HEK293 (cell line): ENCODE results near the gene MUC22.

Source experiments
- CTCF ChIA-PET: fragments of 350-600 bp; formaldehyde crosslinking; extraction: SDS; loops from one replicate; lab custom pipeline; 2021; ENCODE audit warnings: antibody characterized with exemption; lab: Yijun Ruan, JAX
- POLR2A ChIA-PET: fragments of 300-600 bp; formaldehyde crosslinking; extraction: SDS; loops from one replicate; lab custom pipeline; 2020; ENCODE audit warnings: antibody characterized with exemption, inconsistent platforms; lab: Yijun Ruan, JAX
- H3K27ac ChIP-seq: fragments of 200-500 bp; sonication (Bioruptor generic); 2 replicates; pipeline ENCODE4 v1.5.1; 2014; ENCODE audit warnings: low read depth, low read length, control low read depth, inconsistent platforms; ENCODE audit errors: extremely low read depth
- H3K36me3 ChIP-seq, 2 experiments: fragments of 200-500 bp in 1 of 2; sonication (Bioruptor generic) in 1 of 2; 1 replicate in 1 of 2; 2 replicates in 1 of 2; pipeline ENCODE4 v1.5.1; 2014 to 2017; ENCODE audit warnings: inconsistent platforms in 2 of 2, low read length in 2 of 2; ENCODE audit not compliant: control insufficient read depth in 2 of 2, insufficient read depth in 1 of 2
- H3K4me1 ChIP-seq: fragments of 200-500 bp; sonication (Bioruptor generic); 2 replicates; pipeline ENCODE4 v1.5.1; 2014; ENCODE audit warnings: mild to moderate bottlenecking, low read length, inconsistent platforms; ENCODE audit not compliant: control insufficient read depth, insufficient read depth
- H3K4me3 ChIP-seq: 2 replicates; pipeline ENCODE4 v1.5.1; 2011; ENCODE audit warnings: low read depth, mild to moderate bottlenecking, control low read depth, low read length, moderate library complexity
- H3K9me3 ChIP-seq: fragments of 200-500 bp; sonication (Bioruptor generic); 2 replicates; pipeline ENCODE4 v1.5.1; 2014; ENCODE audit warnings: low read depth, low read length, inconsistent platforms; ENCODE audit not compliant: control insufficient read depth, insufficient read depth
- HOXA7 ChIP-seq: sonication (generic); formaldehyde crosslinking; IDR thresholded peaks from 2 replicates; pipeline ENCODE4 v1.8.1; 2022; ENCODE audit warnings: missing genetic modification reagents, borderline replicate concordance
- KLF1 ChIP-seq: fragments of 450-650 bp; formaldehyde crosslinking; IDR thresholded peaks from 2 replicates; pipeline ENCODE4 v1.5.1; 2016; ENCODE audit warnings: missing biosample characterization, missing genetic modification characterization
- OSR2 ChIP-seq: fragments of 450-650 bp; formaldehyde crosslinking; IDR thresholded peaks from 2 replicates; pipeline ENCODE4 v1.5.1; 2016; ENCODE audit warnings: missing biosample characterization, missing genetic modification characterization
- SCRT2 ChIP-seq: fragments of 450-650 bp; formaldehyde crosslinking; IDR thresholded peaks from 2 replicates; pipeline ENCODE4 v1.5.1; 2016; ENCODE audit warnings: missing biosample characterization, missing genetic modification characterization
- ZFP37 ChIP-seq: fragments of 450-650 bp; formaldehyde crosslinking; IDR thresholded peaks from 2 replicates; pipeline ENCODE4 v1.5.1; 2016; ENCODE audit warnings: missing biosample characterization, missing genetic modification characterization
- ZIC2 ChIP-seq: fragments of 450-650 bp; formaldehyde crosslinking; IDR thresholded peaks from 2 replicates; pipeline ENCODE4 v1.5.1; 2016; ENCODE audit warnings: missing biosample characterization, missing genetic modification characterization
- ZNF114 ChIP-seq: fragments of 450-650 bp; formaldehyde crosslinking; IDR thresholded peaks from 2 replicates; pipeline ENCODE4 v1.5.0; 2017; ENCODE audit warnings: missing biosample characterization, missing genetic modification characterization
- ZNF169 ChIP-seq: fragments of 450-650 bp; formaldehyde crosslinking; IDR thresholded peaks from 2 replicates; pipeline ENCODE4 v1.5.1; 2016; ENCODE audit warnings: missing biosample characterization, missing genetic modification characterization
- ZNF24 ChIP-seq: fragments of 450-650 bp; formaldehyde crosslinking; IDR thresholded peaks from 2 replicates; pipeline ENCODE4 v1.5.1; 2016; ENCODE audit warnings: missing biosample characterization, missing genetic modification characterization
- ZNF366 ChIP-seq: fragments of 450-650 bp; formaldehyde crosslinking; conservative IDR thresholded peaks from 2 replicates; pipeline ENCODE4 v1.5.1; 2016; ENCODE audit warnings: missing biosample characterization, missing genetic modification characterization
- ZNF37A ChIP-seq: fragments of 450-650 bp; IDR thresholded peaks from 2 replicates; pipeline ENCODE4 v1.5.1; 2018; ENCODE audit warnings: missing biosample characterization, missing genetic modification characterization
- ZNF501 ChIP-seq: fragments of 450-650 bp; formaldehyde crosslinking; IDR thresholded peaks from 2 replicates; pipeline ENCODE4 v1.5.1; 2016; ENCODE audit warnings: missing biosample characterization, missing genetic modification characterization
- ZNF544 ChIP-seq: fragments of 450-650 bp; formaldehyde crosslinking; IDR thresholded peaks from 2 replicates; pipeline ENCODE4 v1.5.0; 2017; ENCODE audit warnings: missing biosample characterization, missing genetic modification characterization
- ZNF555 ChIP-seq: fragments of 450-650 bp; formaldehyde crosslinking; conservative IDR thresholded peaks from 2 replicates; pipeline ENCODE4 v1.5.1; 2017; ENCODE audit warnings: missing biosample characterization, mild to moderate bottlenecking, missing genetic modification characterization, inconsistent platforms
- ZSCAN16 ChIP-seq: fragments of 450-650 bp; formaldehyde crosslinking; IDR thresholded peaks from 2 replicates; pipeline ENCODE4 v1.5.1; 2016; ENCODE audit warnings: missing biosample characterization, missing genetic modification characterization
- TF ChIP-seq, protein P1 (sequence below): fragments of 450-650 bp; formaldehyde crosslinking; IDR thresholded peaks from 2 replicates; pipeline ENCODE4 v1.5.1; 2016; ENCODE audit warnings: missing biosample characterization, missing genetic modification characterization, borderline replicate concordance
- TF ChIP-seq, protein P2 (sequence below): fragments of 450-650 bp; formaldehyde crosslinking; IDR thresholded peaks from 2 replicates; pipeline ENCODE4 v1.5.1; 2016; ENCODE audit warnings: missing biosample characterization, missing genetic modification characterization

MUC22 gene

DNA sequence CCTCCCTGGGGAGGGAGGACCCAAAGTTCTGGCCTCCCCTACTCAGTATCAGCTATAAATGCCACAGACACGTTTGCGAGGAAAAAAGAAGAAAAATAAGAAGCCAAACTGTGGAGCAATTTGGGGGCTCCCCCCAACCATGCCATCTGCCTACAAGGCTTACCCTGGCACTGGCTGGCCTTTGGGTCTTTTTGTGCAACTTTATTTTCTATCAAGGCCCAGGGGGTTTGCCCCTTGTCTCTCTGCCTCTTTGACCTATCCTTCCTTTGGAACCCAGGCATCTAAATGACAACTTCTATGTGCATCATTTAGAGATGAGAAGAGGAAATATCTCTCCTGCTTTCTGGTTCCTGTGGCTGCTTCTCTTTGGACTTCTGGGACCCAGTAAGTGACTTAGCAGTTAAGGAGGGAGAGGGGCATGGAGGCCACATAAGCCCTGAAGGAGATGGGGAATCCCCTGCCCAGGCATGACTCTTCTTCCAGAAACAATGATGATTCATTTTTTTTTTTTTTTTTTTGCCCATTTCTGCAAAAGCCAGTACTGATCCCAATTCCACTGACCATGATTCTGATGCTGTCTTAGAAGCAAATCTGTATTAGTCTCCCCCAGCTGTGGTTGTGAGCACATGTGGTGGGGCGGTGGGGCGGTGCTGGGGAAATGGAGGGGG, at the start of gene MUC22:
TSS of gene MUC22 (plus strand) at position 82 of the 668 bp plus-strand sequence. CDS start at position 315, 233 bp downstream.
- H3K9me3 ChIP-seq = no peaks in the 10 kb centered on the region; the same call in 1 of the 2 replicates
- ChIA-PET POLR2A (no interaction called here), CTCF (no interaction called here)
- H3K4me3 ChIP-seq = no peak within 1 kb of the TSS
- TF ChIP-seq ZNF114 (tag by site-specific recombination) (no peak), ZNF37A (tag by site-specific recombination) (no peak), SCRT2 (no peak), ZNF501 (tag by site-specific recombination) (no peak), ZNF555 (tag by site-specific recombination) (no peak), ZNF169 (no peak)
- TF ChIP-seq, all 188 proteins: peak for 0
- Histone ChIP-seq H3K4me1 (0 out of 2 replicates have a peak, but pooled peaks cover under 1% of the 10 kb centered on the region), H3K36me3 (no peaks in the 10 kb centered on the region), H3K27ac (no peak within 1 kb of the TSS)

DNA sequence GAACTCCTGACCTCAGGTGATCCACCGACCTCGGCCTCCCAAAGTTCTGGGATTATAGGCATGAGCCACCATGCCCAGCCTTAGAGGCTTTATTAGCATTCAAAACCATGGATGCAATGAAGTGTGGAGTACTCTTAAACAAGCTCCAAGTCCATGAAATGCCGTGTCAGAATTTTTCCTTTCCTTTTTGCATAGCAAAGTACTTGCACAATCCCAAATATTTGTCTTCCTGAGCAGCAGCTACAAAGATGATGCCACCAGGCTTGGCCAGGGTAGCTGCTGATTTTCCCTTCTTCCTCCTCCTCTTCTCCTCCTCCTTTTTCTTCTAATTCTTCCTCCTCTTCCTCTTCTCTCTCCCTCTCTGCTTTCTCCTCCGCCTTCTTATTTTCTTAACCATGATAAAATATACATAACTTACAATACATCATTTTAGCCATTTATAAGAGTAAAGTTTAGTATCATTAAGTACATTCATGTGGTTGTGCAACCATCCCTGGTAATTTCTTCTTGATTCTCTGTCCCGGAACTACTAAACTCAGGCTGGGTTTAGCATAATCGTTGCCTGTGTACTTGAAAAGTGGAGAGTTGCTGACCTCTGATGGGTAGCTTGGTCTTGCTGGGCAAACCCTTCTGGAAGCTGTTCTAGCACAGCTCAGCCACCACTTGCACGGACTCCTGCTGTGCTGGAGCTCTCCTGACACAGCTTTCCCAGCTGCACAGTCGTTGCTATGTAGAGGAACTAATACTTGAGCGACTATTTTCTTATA, 49.2 kb upstream of the MUC22 start:
- ChIA-PET CTCF (interaction anchor here (0.9 to 1.0 kb wide), 3 partner anchors 18 to 168 kb away, joined by 3 read pairs; no protein-coding TSS in a partner anchor), POLR2A (no interaction called here)
- no peak overlapping the region for H3K27ac ChIP-seq
- no peak overlapping the region for H3K4me3 ChIP-seq
- H3K36me3 ChIP-seq = no peaks in the 10 kb centered on the region
- no peaks in the 10 kb centered on the region for H3K9me3 ChIP-seq
- TF ChIP-seq ZIC2 (tag by site-specific recombination) (peak; percentile 32; the same call in 1 of the 2 replicates), KLF1 (tag by site-specific recombination) (no peak)
- peaks cover 2% of the 10 kb centered on the region; the same call in 1 of the 2 replicates for H3K4me1 ChIP-seq

DNA sequence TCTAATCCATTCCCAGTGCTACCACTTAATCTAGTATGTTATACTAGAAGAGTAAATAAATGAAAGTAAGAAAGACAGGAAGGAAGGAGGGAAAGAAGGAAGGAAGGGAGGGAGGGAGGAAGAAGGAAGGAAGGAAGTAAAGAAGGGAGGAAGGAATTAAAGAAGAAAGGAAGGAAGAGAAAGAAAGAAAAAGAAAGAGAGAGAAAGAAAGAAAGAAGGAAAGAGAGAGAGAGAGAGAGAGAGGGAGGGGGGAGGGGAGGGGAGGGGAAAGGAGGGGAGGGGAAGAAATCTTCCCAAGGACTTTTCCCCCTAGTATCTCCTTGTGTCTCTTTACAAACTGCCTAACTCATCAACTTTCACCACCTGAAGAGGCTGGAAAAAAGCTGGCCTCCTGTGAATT, 47.6 kb upstream of the MUC22 start:
- no peaks in the 10 kb centered on the region for H3K36me3 ChIP-seq
- H3K4me3 ChIP-seq = no peak overlapping the region
- CTCF ChIA-PET = interaction anchor here (0.5 kb wide), 1 partner anchor 140 kb away, joined by 3 read pairs; no protein-coding TSS in a partner anchor
- H3K4me1 ChIP-seq = peaks cover 2% of the 10 kb centered on the region; the same call in 1 of the 2 replicates
- TF ChIP-seq OSR2 (tag by site-specific recombination) (no peak), ZNF544 (tag by site-specific recombination) (no peak), ZFP37 (no peak), HOXA7 (no peak), ZNF24 (no peak), ZSCAN16 (tag by site-specific recombination) (no peak), ZNF366 (tag by site-specific recombination) (peak; percentile 31; the same call in 1 of the 2 replicates)
- TF ChIP-seq, protein P1, sequence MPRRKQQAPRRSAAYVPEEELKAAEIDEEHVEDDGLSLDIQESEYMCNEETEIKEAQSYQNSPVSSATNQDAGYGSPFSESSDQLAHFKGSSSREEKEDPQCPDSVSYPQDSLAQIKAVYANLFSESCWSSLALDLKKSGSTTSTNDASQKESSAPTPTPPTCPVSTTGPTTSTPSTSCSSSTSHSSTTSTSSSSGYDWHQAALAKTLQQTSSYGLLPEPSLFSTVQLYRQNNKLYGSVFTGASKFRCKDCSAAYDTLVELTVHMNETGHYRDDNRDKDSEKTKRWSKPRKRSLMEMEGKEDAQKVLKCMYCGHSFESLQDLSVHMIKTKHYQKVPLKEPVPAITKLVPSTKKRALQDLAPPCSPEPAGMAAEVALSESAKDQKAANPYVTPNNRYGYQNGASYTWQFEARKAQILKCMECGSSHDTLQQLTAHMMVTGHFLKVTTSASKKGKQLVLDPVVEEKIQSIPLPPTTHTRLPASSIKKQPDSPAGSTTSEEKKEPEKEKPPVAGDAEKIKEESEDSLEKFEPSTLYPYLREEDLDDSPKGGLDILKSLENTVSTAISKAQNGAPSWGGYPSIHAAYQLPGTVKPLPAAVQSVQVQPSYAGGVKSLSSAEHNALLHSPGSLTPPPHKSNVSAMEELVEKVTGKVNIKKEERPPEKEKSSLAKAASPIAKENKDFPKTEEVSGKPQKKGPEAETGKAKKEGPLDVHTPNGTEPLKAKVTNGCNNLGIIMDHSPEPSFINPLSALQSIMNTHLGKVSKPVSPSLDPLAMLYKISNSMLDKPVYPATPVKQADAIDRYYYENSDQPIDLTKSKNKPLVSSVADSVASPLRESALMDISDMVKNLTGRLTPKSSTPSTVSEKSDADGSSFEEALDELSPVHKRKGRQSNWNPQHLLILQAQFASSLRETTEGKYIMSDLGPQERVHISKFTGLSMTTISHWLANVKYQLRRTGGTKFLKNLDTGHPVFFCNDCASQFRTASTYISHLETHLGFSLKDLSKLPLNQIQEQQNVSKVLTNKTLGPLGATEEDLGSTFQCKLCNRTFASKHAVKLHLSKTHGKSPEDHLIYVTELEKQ (tag by site-specific recombination) = no peak
- TF ChIP-seq, protein P2, sequence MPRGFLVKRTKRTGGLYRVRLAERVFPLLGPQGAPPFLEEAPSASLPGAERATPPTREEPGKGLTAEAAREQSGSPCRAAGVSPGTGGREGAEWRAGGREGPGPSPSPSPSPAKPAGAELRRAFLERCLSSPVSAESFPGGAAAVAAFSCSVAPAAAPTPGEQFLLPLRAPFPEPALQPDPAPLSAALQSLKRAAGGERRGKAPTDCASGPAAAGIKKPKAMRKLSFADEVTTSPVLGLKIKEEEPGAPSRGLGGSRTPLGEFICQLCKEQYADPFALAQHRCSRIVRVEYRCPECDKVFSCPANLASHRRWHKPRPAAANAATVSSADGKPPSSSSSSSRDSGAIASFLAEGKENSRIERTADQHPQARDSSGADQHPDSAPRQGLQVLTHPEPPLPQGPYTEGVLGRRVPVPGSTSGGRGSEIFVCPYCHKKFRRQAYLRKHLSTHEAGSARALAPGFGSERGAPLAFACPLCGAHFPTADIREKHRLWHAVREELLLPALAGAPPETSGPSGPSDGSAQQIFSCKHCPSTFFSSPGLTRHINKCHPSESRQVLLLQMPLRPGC = no peak
- no peak overlapping the region for H3K27ac ChIP-seq
- POLR2A ChIA-PET = no interaction called here
- no peaks in the 10 kb centered on the region for H3K9me3 ChIP-seq
